ENCODE results near the gene ABCC9.
"Not testable (repeated sequence)": the region's sequence is repeated elsewhere in the genome, so short reads cannot be mapped to it uniquely, and the experiment has no call there.

Gene ABCC9

GRCh38 chr12:21929972-21930371 lies 11.3 kb downstream of the ABCC9 start:
- DNase-seq: not testable (repeated sequence)

GRCh38 chr12:21925296-21925913 lies 15.8 kb downstream of the ABCC9 start:
- DNase-seq: no peak

- DNase-seq: no peak
Observed at GRCh38 chr12:21921436-21921835, 19.8 kb downstream of the ABCC9 start.

GRCh38 chr12:21918456-21918855 lies 22.8 kb downstream of the ABCC9 start:
- no peak for DNase-seq

GRCh38 chr12:21913823-21914222 lies 27.4 kb downstream of the ABCC9 start:
- DNase-seq: no peak

GRCh38 chr12:21912318-21912717 lies 28.9 kb downstream of the ABCC9 start:
- DNase-seq: no peak

- DNase-seq: no peak
Observed at GRCh38 chr12:21911832-21912231, 29.4 kb downstream of the ABCC9 start.

- no peak for DNase-seq
Observed at GRCh38 chr12:21910657-21911056, 30.6 kb downstream of the ABCC9 start.

- no peak for DNase-seq
Observed at GRCh38 chr12:21907948-21908837, 33.0 kb downstream of the ABCC9 start.

- no peak for DNase-seq
Observed at GRCh38 chr12:21906919-21907493, 34.2 kb downstream of the ABCC9 start.

- not testable (repeated sequence) for DNase-seq
Observed at GRCh38 chr12:21899532-21899931, 41.7 kb downstream of the ABCC9 start.

GRCh38 chr12:21895651-21896050 lies 45.6 kb downstream of the ABCC9 start:
- DNase-seq: no peak

GRCh38 chr12:21894792-21895595 lies 46.2 kb downstream of the ABCC9 start:
- no peak for DNase-seq

GRCh38 chr12:21893924-21894323 lies 47.3 kb downstream of the ABCC9 start:
- no peak for DNase-seq

- no peak for DNase-seq
Observed at GRCh38 chr12:21892341-21892740, 48.9 kb downstream of the ABCC9 start.

- DNase-seq: no peak
Observed at GRCh38 chr12:21891751-21892217, 49.4 kb downstream of the ABCC9 start.

- DNase-seq: no peak
Observed at GRCh38 chr12:21888276-21888863, 52.9 kb downstream of the ABCC9 start.

- no peak for DNase-seq
Observed at GRCh38 chr12:21884936-21885335, 56.3 kb downstream of the ABCC9 start.

- no peak for DNase-seq
Observed at GRCh38 chr12:21882635-21883034, 58.6 kb downstream of the ABCC9 start.

GRCh38 chr12:21881965-21882364 lies 59.3 kb downstream of the ABCC9 start:
- no peak for DNase-seq

- DNase-seq: no peak
Observed at GRCh38 chr12:21879312-21879711, 61.9 kb downstream of the ABCC9 start.

GRCh38 chr12:21877293-21877982 lies 63.8 kb downstream of the ABCC9 start:
- no peak for DNase-seq
